ENCODE results near the gene NPAS3.

DNA sequence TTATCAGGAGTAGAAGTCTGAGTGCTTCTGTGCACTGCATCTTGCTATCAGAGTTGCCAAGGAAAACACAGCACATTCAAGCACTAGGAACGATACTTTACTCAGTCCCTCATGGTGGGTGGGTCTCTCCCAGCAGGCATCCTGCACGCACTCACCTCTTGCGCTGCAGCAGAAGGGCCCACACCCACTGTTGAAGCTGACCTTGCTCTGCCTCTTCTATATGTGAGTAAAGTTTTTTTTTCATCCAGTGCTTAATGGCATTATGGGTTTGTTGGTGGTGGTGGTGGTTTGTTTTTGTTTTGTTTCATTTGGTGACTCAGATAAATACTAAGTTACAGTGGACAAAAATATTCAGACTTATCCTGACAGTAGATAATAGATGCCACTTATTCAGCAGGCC lies 663.7 kb downstream of the NPAS3 start:
- TF ChIP-seq, protein P1, sequence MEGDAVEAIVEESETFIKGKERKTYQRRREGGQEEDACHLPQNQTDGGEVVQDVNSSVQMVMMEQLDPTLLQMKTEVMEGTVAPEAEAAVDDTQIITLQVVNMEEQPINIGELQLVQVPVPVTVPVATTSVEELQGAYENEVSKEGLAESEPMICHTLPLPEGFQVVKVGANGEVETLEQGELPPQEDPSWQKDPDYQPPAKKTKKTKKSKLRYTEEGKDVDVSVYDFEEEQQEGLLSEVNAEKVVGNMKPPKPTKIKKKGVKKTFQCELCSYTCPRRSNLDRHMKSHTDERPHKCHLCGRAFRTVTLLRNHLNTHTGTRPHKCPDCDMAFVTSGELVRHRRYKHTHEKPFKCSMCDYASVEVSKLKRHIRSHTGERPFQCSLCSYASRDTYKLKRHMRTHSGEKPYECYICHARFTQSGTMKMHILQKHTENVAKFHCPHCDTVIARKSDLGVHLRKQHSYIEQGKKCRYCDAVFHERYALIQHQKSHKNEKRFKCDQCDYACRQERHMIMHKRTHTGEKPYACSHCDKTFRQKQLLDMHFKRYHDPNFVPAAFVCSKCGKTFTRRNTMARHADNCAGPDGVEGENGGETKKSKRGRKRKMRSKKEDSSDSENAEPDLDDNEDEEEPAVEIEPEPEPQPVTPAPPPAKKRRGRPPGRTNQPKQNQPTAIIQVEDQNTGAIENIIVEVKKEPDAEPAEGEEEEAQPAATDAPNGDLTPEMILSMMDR (IDR thresholded peaks at IDR 0.05), result no peak
- no peak for TF ChIP-seq POLR2A (IDR thresholded peaks at IDR 0.05)
